Loucy (cell line): ENCODE results near the gene NME4.
"Not testable (repeated sequence)": the region's sequence is repeated elsewhere in the genome, so short reads cannot be mapped to it uniquely, and the experiment has no call there.

Experiments
- H2AFZ ChIP-seq: fragments of 200-600 bp; sonication (generic); 2 replicates; pipeline ENCODE4 v1.6.0; 2016; ENCODE audit warnings: antibody characterized with exemption, mild to moderate bottlenecking, low read length, moderate library complexity
- H3F3A ChIP-seq: fragments of 200-600 bp; 2 replicates; pipeline ENCODE4 v1.6.0; 2016; ENCODE audit warnings: antibody characterized with exemption, low read depth, mild to moderate bottlenecking
- H3K27me3 ChIP-seq: fragments of 200-600 bp; sonication (generic); 2 replicates; pipeline ENCODE4 v1.6.1; 2014; ENCODE audit warnings: low read length, mild to moderate bottlenecking; ENCODE audit not compliant: insufficient read depth, poor library complexity, severe bottlenecking
- H3K36me3 ChIP-seq: fragments of 200-600 bp; sonication (generic); 2 replicates; pipeline ENCODE4 v1.6.1; 2016; ENCODE audit warnings: low read length; ENCODE audit not compliant: insufficient read depth
- H3K4me1 ChIP-seq: fragments of 200-600 bp; sonication (generic); 2 replicates; pipeline ENCODE4 v1.5.1; 2014; ENCODE audit warnings: low read length, mild to moderate bottlenecking; ENCODE audit not compliant: insufficient read depth, poor library complexity, severe bottlenecking
- H3K4me2 ChIP-seq: fragments of 200-600 bp; sonication (generic); 2 replicates; pipeline ENCODE4 v1.6.0; 2014; ENCODE audit warnings: antibody characterized with exemption, low read length, low read depth, mild to moderate bottlenecking; ENCODE audit not compliant: poor library complexity, severe bottlenecking
- H3K4me3 ChIP-seq: fragments of 200-600 bp; sonication (generic); 2 replicates; pipeline ENCODE4 v1.5.1; 2014; ENCODE audit warnings: low read length, mild to moderate bottlenecking, mixed read lengths; ENCODE audit not compliant: poor library complexity, severe bottlenecking
- H3K79me2 ChIP-seq: fragments of 200-600 bp; sonication (generic); 2 replicates; pipeline ENCODE4 v1.6.1; 2014; ENCODE audit warnings: low read length; ENCODE audit not compliant: insufficient read depth
- H3K9ac ChIP-seq: fragments of 200-600 bp; sonication (generic); 2 replicates; pipeline ENCODE4 v1.6.0; 2014; ENCODE audit warnings: mild to moderate bottlenecking, low read depth, low read length, moderate library complexity; ENCODE audit not compliant: poor library complexity, severe bottlenecking
- H3K9me2 ChIP-seq: fragments of 200-600 bp; sonication (generic); replicated peaks from 2 replicates; pipeline ENCODE4 v1.6.1; 2016; ENCODE audit warnings: low read depth, low read length, mixed read lengths
- H3K9me3 ChIP-seq: fragments of 200-600 bp; sonication (generic); 2 replicates; pipeline ENCODE4 v1.6.1; 2014; ENCODE audit warnings: mild to moderate bottlenecking, antibody characterized with exemption, low read length, low read depth; ENCODE audit not compliant: insufficient read depth
- H4K20me1 ChIP-seq: fragments of 200-600 bp; sonication (generic); 2 replicates; pipeline ENCODE4 v1.6.0; 2014; ENCODE audit warnings: antibody characterized with exemption, low read length, mild to moderate bottlenecking; ENCODE audit not compliant: insufficient read depth, poor library complexity, severe bottlenecking
- EZH2phosphoT487 ChIP-seq: fragments of 200-600 bp; IDR thresholded peaks from 2 replicates; pipeline ENCODE4 v1.6.1; 2018; ENCODE audit warnings: antibody characterized with exemption, mild to moderate bottlenecking, moderate library complexity, borderline replicate concordance
- TF ChIP-seq, protein P1 (sequence below): fragments of 200-600 bp; sonication (generic); conservative IDR thresholded peaks from 2 replicates; pipeline ENCODE4 v1.5.1; 2014; ENCODE audit warnings: mild to moderate bottlenecking, antibody characterized with exemption, low read length

The NME4 gene

GRCh38 chr16:410516-411178, 13.6 kb downstream of the NME4 start:
- Histone ChIP-seq H3K36me3 (no peaks in the 10 kb centered on the region), H3K79me2 (no peaks in the 10 kb centered on the region), H4K20me1 (no peaks in the 10 kb centered on the region), H3K9me2 (no peaks in the 10 kb centered on the region), H3K4me2 (no peak overlapping the region), H3K4me1 (no peaks in the 10 kb centered on the region), H3K27me3 (no peaks in the 10 kb centered on the region), H2AFZ (no peak overlapping the region), H3F3A (no peaks in the 10 kb centered on the region), H3K4me3 (no peak overlapping the region), H3K9me3 (no peaks in the 10 kb centered on the region), H3K9ac (no peak overlapping the region)
- no peak for TF ChIP-seq EZH2phosphoT487
- TF ChIP-seq, protein P1, sequence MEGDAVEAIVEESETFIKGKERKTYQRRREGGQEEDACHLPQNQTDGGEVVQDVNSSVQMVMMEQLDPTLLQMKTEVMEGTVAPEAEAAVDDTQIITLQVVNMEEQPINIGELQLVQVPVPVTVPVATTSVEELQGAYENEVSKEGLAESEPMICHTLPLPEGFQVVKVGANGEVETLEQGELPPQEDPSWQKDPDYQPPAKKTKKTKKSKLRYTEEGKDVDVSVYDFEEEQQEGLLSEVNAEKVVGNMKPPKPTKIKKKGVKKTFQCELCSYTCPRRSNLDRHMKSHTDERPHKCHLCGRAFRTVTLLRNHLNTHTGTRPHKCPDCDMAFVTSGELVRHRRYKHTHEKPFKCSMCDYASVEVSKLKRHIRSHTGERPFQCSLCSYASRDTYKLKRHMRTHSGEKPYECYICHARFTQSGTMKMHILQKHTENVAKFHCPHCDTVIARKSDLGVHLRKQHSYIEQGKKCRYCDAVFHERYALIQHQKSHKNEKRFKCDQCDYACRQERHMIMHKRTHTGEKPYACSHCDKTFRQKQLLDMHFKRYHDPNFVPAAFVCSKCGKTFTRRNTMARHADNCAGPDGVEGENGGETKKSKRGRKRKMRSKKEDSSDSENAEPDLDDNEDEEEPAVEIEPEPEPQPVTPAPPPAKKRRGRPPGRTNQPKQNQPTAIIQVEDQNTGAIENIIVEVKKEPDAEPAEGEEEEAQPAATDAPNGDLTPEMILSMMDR: no peak

GRCh38 chr16:411576-412265, 14.7 kb downstream of the NME4 start:
- H3K4me1 ChIP-seq: no peaks in the 10 kb centered on the region
- H3K36me3 ChIP-seq: no peaks in the 10 kb centered on the region
- no peaks in the 10 kb centered on the region for H3K79me2 ChIP-seq
- H3K9ac ChIP-seq: no peak overlapping the region
- no peaks in the 10 kb centered on the region for H3F3A ChIP-seq
- no peaks in the 10 kb centered on the region for H3K9me3 ChIP-seq
- H3K4me3 ChIP-seq: no peak overlapping the region
- H3K4me2 ChIP-seq: no peak overlapping the region
- no peak overlapping the region for H2AFZ ChIP-seq
- no peaks in the 10 kb centered on the region for H3K27me3 ChIP-seq
- H3K9me2 ChIP-seq: no peaks in the 10 kb centered on the region
- TF ChIP-seq, protein P1: no peak
- no peak for TF ChIP-seq EZH2phosphoT487
- no peaks in the 10 kb centered on the region for H4K20me1 ChIP-seq

DNA sequence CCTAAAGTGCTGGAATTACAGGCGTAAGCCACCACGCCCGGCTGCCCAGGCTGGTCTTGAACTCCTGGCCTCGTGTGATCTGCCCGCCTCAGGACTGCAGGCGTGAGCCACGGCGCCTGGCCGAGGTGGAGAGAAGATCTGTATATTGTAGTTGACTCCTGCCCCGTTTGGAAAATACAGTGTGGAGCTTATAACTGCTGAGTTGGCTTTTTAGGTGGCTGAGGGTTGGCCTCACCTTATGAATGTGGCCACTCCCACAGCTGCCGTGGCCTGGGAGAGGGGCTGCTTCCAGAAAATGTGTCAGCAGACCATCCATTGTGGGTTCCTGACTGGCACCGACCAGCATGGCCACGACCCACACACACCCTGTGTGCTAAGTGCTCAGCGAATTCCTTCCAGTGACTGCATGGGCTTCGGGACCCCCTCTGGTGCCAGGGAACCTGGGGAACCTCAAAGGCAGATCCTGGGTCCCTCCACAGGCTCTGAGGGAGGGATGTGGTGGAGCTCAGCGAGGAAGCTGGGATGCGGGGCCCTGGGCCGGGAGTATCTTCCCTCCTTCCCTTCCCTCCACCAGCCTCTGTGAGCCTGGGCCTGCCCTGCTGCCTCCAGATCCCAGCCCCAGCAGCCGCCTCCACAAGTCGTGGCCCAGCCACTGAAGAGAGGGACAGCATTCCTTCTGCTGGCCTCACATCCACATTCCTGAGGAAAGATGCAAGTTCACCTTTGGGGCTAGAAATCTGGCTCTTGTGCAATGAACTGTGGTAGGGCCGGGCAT, 17.6 kb downstream of the NME4 start:
- Histone ChIP-seq H3K36me3 (no peaks in the 10 kb centered on the region), H2AFZ (no peak overlapping the region), H4K20me1 (no peaks in the 10 kb centered on the region), H3K79me2 (no peaks in the 10 kb centered on the region), H3F3A (no peaks in the 10 kb centered on the region), H3K4me2 (no peak overlapping the region), H3K9me3 (no peaks in the 10 kb centered on the region), H3K4me3 (no peak overlapping the region), H3K4me1 (no peaks in the 10 kb centered on the region), H3K27me3 (no peaks in the 10 kb centered on the region), H3K9ac (no peak overlapping the region), H3K9me2 (no peaks in the 10 kb centered on the region)
- TF ChIP-seq, protein P1: no peak
- no peak for TF ChIP-seq EZH2phosphoT487

DNA sequence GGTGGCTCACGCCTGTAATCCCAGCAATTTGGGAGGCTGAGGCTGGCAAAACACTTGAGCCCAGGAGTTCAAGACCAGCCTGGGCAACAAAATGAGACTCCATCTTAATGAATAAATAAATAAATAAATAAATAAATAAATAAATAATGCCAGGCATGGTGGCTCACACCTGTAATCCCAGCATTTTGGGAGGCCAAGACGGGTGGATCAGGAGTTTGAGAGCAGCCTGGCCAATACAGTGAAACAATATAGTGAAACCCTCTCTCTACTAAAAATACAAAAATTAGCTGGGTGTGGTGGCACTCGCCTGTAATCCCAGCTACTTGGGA, 18.1 kb downstream of the NME4 start:
- not testable (repeated sequence) for H3K4me3 ChIP-seq, H3F3A ChIP-seq, H3K9me3 ChIP-seq, H3K79me2 ChIP-seq, H3K36me3 ChIP-seq, H3K9me2 ChIP-seq, H4K20me1 ChIP-seq, H3K4me2 ChIP-seq, H3K9ac ChIP-seq, H3K27me3 ChIP-seq, H2AFZ ChIP-seq, H3K4me1 ChIP-seq

DNA sequence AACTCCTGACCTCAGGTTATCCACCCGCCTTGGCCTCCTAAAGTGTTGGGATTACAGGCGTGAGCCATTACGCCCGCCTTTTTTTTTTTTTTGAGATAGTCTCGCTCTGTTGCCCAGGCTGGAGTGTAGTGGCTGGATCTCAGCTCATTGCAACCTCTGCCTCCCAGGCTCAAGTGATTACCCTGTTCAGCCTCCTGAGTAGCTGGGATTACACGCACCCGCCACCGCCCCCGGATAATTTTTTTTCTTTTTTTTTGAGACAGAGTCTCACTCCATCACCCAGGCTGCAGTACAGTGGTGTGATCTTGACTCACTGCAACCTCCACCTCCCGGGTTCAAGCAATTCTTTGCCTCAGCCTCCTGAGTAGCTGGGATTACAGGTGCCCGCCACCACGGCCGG, 25.2 kb downstream of the NME4 start:
- H3K9ac ChIP-seq, H4K20me1 ChIP-seq, H3K4me1 ChIP-seq, H3K4me2 ChIP-seq, H3K9me2 ChIP-seq, H3K36me3 ChIP-seq, H2AFZ ChIP-seq, H3K27me3 ChIP-seq, H3F3A ChIP-seq, H3K4me3 ChIP-seq, H3K9me3 ChIP-seq: not testable (repeated sequence)
- peaks cover 10% of the 10 kb centered on the region for H3K79me2 ChIP-seq
